ENCODE results near the gene DIS3L.

Gene DIS3L

DNA sequence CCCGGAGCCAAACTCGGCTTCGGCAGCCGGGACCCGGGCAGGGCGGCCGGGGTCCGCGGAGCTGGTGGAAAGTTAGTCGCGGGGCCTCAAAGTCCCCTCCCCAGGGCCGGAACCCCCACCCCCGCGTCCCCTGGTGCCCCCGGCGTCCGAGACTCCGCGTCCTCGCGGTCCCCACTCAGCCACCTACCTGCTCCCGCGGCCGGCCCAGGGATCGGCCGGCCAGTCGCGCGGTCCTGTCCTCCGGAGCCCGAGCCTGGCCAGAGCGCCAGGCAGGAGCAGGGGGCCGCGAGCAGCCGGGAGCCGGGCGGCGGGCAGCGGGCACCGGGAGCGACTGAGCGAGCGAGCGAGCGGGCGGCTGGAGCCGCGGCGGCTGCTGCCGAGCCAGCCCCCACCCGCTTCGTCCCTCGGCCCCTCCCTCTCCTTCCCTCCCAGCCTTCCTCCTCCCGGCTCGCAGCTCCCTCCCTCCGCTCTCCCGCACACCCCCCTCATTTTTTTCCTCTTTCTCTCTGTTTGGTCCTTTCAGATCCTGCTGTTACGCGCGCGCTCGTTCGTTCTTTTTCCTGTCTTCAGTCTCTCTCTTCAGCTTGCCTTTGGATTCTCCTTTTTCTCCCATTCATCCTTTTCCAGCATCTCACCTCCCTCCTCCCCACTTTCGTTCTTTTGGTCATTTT, 39.8 kb upstream of the DIS3L start, which contains the start of gene MEGF11:
MEGF11 (minus strand) TSS at position 333 of the 671 bp plus-strand sequence. CDS start 125,347 bp downstream, outside the sequence.
- no peak for TF ChIP-seq CTCF (IDR thresholded peaks at IDR 0.05)

- TF ChIP-seq CTCF (IDR thresholded peaks at IDR 0.05): no peak
Measured at GRCh38 chr15:66254089-66254950, 39.0 kb upstream of the DIS3L start.

DNA sequence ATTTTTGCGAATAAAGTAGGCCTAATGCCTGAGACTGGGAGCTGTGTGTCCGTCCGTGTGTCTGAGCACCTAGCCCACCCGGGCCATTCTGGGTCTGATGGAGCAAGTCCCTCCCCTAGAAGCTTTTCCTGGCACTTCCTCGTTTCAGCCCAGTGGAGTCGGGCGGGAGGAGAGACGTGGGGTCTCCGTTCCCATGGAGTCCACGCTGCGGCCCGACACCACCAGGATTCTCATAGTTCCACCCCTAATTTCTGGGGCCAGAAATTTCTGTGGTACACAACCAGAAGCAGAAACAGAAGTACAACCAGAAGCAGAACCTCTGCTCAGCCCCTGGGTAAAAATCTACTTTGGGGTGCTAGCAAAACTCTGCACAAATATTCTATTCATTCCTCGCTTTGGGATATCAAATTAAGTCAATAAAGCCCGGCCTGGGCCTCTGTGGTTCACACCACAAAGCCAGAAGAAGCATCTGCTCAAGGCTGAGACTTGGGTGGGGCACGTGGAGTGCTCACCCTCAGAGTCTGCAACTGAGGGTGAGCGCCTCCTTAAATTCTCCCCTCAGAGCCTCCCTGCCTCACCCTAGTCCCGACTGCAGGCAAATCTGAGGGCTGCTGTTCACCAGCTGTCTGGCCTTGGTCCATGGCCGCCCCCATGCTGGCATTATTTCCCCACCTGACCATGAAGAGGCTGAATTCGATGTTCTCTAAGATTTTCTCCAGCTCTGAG, 38.3 kb upstream of the DIS3L start:
- no peak for TF ChIP-seq CTCF (IDR thresholded peaks at IDR 0.05)

GRCh38 chr15:66256692-66257091, 36.7 kb upstream of the DIS3L start:
- no peak for TF ChIP-seq CTCF (IDR thresholded peaks at IDR 0.05)

DNA sequence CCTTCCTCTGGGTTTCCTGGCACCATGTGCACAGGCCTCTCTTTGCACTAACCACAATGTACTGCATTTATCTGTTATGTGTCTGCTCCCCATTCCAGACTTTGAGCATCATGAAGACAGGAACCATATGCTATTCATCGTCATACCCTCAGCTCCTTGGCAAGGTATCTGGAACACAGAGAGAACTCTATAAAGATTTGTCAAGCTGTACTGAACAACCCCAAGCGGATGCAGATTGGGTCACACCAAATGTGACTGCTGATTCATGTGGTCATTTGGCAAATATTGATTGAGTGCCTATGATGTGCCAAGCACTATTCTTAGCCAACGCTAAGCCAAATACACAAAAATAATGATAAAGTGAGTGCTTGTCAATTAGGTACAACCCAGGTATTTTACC, 32.3 kb upstream of the DIS3L start:
- no peak for TF ChIP-seq CTCF (IDR thresholded peaks at IDR 0.05)

- TF ChIP-seq CTCF (IDR thresholded peaks at IDR 0.05): no peak
Measured at GRCh38 chr15:66264859-66265513, 28.4 kb upstream of the DIS3L start.
